ENCODE results near the gene NADSYN1. TPM values are rescaled to one million over a fixed set of nuclear protein-coding genes. Genes with fewer than 3 reads are reported as not detected.

NADSYN1 gene
- total RNA-seq, 8 experiments from 2014 or later: 20.3 to 120 (median 37.1) TPM

DNA sequence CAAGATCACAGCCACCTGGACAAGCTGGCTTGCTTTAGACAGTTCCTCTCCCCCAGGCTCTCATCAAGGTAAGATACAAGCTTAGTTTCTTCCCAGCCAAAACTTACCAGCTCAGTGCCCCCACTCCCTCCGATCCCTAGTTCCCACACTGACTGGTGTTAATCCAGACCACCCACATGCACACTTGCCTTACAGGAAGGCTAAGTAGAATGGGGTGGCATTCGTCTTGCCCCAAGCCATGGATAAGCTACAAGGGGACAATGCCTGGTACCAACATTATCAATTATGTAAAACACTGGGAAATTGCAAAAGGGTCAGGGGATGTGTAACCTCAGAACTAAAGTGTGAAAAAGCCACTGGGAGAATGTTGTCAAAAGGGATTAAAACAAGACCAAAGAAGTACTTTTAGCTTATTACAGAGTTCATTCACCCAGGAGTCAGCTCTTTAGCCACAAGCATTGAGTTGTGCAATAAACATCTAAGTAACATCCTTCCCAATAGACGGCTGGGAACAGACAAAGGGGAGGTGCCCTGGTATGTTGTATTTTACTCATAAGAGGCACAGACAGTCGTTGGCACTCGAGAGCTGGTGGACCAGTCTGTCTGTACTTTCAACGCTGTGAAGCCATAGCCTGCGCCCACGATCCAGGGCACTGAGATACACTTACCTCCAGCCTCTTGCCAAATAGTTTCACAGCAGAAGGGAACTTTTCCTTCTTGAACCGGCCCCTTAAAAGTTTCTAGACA, 5.9 kb upstream of the NADSYN1 start:
- H3K4me1 ChIP-seq (replicated peaks in 1 of 2): peaks cover 12 to 26% of the 10 kb centered on the region in 2 donors
- no peak overlapping the region for H3K27ac ChIP-seq
- H3K4me3 ChIP-seq: peak overlapping the region; percentile 68 to 88 (median 84)
- WGBS, 10 experiments: 0 to 63% (median 27%) methylated on average over 1 to 7 of the region's 9 CpGs
- peak in 3 of 8 experiments; percentile 1 to 14 (median 6) for ATAC-seq (replicated peaks in 6 of 8)
- in situ Hi-C loops (cut with MboI; ENCODE audit: low pct_unique_long_range_greater_than_20kb in 2 of 9, low sequenced_read_pairs in 9 of 9, unreplicated experiment in 9 of 9): loop anchor here in 1 of 9 experiments (25.0 kb wide), 1 partner anchor 985 kb away; no protein-coding TSS in a partner anchor

DNA sequence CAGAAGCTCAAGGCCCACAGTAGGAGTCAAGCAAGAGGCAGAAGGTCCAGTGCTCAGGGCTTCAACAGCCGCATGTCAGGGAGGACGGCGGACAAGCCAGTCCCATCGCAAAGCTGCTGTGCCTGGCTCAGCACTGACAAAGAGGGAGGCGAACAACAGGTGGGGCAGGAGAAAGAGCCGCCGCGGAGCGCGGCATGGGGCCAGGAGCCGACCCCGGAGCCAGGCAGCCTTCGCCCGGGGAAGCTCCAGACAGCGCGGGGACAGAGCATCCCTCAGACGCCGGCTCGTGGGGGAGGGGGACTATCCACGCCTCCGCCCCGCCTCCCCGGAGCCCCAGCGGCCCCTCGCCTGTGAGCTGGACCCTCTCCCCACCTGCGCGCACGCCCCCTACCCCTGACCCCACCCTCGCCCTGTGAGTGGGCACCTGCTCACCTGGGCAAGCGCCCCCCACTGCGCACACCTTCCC, 5.2 kb upstream of the NADSYN1 start:
- WGBS, 10 experiments: 0% methylated on average over 4 of the region's 31 CpGs; no CpG with 5 or more reads in 9 of the 10 experiments
- H3K27ac ChIP-seq: peak overlapping the region; percentile 71 to 72
- peak overlapping the region; percentile 68 to 88 (median 84) for H3K4me3 ChIP-seq
- peaks cover 14 to 26% of the 10 kb centered on the region in 2 donors for H3K4me1 ChIP-seq (replicated peaks in 1 of 2)
- in situ Hi-C loops (cut with MboI; ENCODE audit: low pct_unique_long_range_greater_than_20kb in 2 of 9, low sequenced_read_pairs in 9 of 9, unreplicated experiment in 9 of 9): loop anchor here in 1 of 9 experiments (25.0 kb wide), 1 partner anchor 986 kb away; no protein-coding TSS in a partner anchor
- ATAC-seq (replicated peaks in 6 of 8): peak; percentile 34 to 55 (median 48)

DNA sequence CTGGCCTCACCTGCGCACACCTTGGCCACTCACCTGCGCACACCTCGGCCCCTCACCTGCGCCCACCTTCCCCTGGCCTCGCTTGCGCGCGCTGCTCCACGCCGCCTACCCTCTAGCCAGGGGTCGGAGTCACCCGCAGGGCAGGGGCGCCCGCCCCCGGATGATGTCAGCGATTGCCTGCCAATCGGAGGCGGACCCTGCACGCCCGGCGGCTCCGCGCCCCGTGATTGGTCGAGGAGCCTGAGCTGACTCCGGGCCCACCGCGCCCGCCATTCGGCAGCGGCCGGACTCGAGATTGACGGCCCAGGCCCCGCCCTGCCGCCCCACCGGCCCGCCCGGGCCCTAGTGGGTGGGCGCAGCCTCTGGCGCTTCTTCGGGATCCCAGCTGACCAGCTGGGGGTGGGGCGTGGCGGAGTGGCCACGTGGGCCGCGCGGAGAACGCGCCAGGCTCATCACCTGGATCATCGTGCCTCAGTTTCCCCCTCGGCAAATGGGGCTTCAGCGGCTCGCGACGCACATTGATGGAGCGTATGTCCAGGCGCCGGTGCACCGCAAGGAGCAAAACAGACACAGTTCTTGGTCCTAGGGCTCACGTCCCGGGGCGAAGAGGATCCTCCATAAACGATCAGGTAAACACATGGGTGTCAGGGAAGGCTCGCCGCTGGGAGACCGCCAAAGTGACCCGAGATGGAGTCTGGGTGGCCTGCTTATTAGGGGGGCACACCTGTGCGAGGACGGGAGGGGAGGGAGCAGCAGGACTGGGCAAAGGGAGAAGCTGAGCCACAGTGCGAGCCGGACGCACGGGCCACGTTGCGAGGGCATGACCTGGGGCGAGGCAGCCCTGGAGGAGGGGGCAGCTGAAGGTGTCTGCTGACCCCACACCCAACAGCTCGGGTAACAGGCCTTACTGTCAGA, 4.5 kb upstream of the NADSYN1 start, which contains the start of gene DHCR7:
Gene DHCR7 (minus strand): TSS at position 137 of the 915 bp plus-strand sequence. CDS start 3,441 bp downstream, outside the sequence.
- peak within 1 kb of the TSS; percentile 71 to 74 for H3K27ac ChIP-seq
- ATAC-seq (replicated peaks in 6 of 8): peak; percentile 77 to 87 (median 84)
- H3K4me3 ChIP-seq: peak within 1 kb of the TSS; percentile 68 to 88 (median 84)
- WGBS, 10 experiments: 0 to 7% (median 0%) methylated on average over 3 to 10 of the region's 78 CpGs; no CpG with 5 or more reads in 3 of the 10 experiments
- in situ Hi-C loops (cut with MboI; ENCODE audit: low pct_unique_long_range_greater_than_20kb in 2 of 9, low sequenced_read_pairs in 9 of 9, unreplicated experiment in 9 of 9): loop anchor here in 1 of 9 experiments (25.0 kb wide), 1 partner anchor 986 kb away; no protein-coding TSS in a partner anchor
- peaks cover 14 to 26% of the 10 kb centered on the region in 2 donors for H3K4me1 ChIP-seq (replicated peaks in 1 of 2)

DNA sequence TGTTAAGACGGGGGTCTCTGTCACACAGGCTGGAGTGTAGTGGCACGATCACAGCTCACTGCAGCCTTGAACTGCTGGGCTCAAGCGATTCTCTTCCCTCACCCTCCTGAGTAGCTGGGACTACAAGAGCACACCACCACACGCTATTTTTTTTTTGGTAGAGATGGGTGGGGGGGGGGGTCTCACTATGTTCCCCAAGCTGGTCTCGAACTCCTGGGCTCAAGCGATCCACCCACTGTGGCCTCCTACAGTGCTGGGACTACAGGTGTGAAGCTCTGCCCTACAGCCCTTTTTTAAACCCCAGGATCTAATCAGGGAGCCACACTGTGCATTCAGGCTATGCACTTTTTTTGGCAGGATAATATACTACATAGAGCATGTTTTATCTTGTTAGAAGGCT, 3.4 kb upstream of the NADSYN1 start:
- in situ Hi-C loops (cut with MboI; ENCODE audit: low pct_unique_long_range_greater_than_20kb in 2 of 9, low sequenced_read_pairs in 9 of 9, unreplicated experiment in 9 of 9): loop anchor here in 1 of 9 experiments (25.0 kb wide), 1 partner anchor 987 kb away; no protein-coding TSS in a partner anchor
- Histone ChIP-seq H3K27ac (peak overlapping the region in 1 of 2 donors; percentile 74), H3K4me3 (peak overlapping the region; percentile 68 to 88 (median 84)), H3K4me1 (replicated peaks in 1 of 2) (peaks cover 21 to 30% of the 10 kb centered on the region in 2 donors)
- WGBS, 10 experiments: 0 to 50% (median 35%) methylated on average over 1 to 4 of the region's 6 CpGs; no CpG with 5 or more reads in 6 of the 10 experiments
- no peak for ATAC-seq (replicated peaks in 6 of 8)

DNA sequence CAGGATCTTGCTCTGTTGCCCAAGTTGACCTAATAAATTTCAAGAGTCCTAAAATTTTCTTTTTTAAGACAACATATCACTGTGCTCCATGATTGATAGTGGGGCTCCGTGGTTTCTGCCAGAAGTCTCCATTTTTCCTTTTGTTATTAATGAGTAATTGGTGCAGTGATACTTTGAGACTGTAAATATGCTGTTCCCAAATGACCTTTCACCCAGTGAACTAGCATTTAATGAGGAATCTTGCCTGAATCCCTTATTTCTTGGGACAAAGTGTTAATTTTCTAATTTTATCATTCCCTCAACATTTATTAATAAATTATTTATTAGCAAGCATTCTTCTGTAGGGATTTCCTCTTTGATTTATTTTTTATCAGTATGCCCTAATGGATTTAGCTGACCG, 2.5 kb upstream of the NADSYN1 start:
- Histone ChIP-seq H3K4me3 (no peak overlapping the region), H3K4me1 (replicated peaks in 1 of 2) (peaks cover 21 to 30% of the 10 kb centered on the region in 2 donors), H3K27ac (no peak overlapping the region)
- WGBS, 10 experiments: 0 to 100% (median 54%) methylated on average over 1 to 2 of the region's 2 CpGs
- ATAC-seq (replicated peaks in 6 of 8): no peak
- in situ Hi-C loops (cut with MboI; ENCODE audit: low pct_unique_long_range_greater_than_20kb in 2 of 9, low sequenced_read_pairs in 9 of 9, unreplicated experiment in 9 of 9): no loop called here

DNA sequence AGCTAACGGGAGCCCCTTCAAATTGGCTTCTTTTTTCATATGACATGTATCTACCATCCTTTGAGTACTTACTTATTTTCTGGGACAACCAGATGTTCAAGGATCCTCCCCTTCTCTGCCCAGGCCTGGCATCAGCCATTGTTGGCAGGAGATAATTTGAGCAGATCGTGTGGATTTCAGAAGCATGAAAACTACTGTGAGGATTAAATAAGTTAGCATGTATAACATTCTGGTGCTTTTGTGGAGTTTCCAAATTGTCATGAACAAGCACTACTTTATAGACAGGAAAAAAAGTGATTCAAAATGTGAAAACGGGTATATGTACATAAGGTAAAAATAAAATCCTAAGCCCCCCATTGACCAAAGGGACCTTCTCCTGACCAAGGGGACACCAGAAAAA, 2.1 kb upstream of the NADSYN1 start:
- Histone ChIP-seq H3K27ac (no peak overlapping the region), H3K4me3 (no peak overlapping the region), H3K4me1 (replicated peaks in 1 of 2) (peaks cover 21 to 30% of the 10 kb centered on the region in 2 donors)
- no peak for ATAC-seq (replicated peaks in 6 of 8)
- WGBS, 10 experiments: 67 to 93% (median 80%) methylated on average over 1 to 3 of the region's 3 CpGs; no CpG with 5 or more reads in 1 of the 10 experiments
- in situ Hi-C loops (cut with MboI; ENCODE audit: low pct_unique_long_range_greater_than_20kb in 2 of 9, low sequenced_read_pairs in 9 of 9, unreplicated experiment in 9 of 9): no loop called here

DNA sequence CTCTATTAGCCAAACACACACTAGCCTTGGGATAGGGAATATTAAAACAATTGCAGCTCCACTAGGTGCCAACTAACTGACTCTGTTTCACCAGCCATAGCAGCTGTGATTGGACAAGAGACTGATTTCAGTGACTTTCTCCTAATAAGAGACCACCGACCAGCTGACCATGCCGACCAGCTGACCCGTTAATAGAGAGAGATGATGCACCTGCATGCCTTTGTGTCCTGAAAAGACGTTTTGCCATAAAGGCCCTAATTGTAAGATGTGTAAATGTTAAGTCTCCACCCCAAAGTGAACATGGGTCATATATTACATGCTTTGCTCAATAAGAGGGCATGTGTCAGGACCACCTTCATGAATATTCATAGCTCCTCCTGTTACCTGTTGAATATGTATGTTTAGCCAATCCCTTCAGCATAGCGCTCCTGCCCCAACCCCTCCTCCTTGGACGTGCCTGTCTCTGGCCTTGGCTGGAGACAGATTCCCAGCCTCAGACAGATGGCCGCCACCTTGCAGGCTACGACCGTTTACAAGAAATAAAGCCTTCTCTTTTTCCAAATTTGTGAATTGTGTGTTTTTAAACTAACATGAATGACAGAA, 1.3 kb upstream of the NADSYN1 start:
- H3K27ac ChIP-seq: peak overlapping the region; percentile 19 to 77
- in situ Hi-C loops (cut with MboI; ENCODE audit: low pct_unique_long_range_greater_than_20kb in 2 of 9, low sequenced_read_pairs in 9 of 9, unreplicated experiment in 9 of 9): no loop called here
- peak in 4 of 8 experiments; percentile 3 to 24 (median 15) for ATAC-seq (replicated peaks in 6 of 8)
- 7 to 93% (median 33%) methylated on average over 1 to 8 of the region's 9 CpGs; no CpG with 5 or more reads in 1 of the 10 experiments for WGBS, 10 experiments
- H3K4me1 ChIP-seq (replicated peaks in 1 of 2): peaks cover 21 to 30% of the 10 kb centered on the region in 2 donors
- H3K4me3 ChIP-seq: peak overlapping the region; percentile 66 to 94 (median 74)

DNA sequence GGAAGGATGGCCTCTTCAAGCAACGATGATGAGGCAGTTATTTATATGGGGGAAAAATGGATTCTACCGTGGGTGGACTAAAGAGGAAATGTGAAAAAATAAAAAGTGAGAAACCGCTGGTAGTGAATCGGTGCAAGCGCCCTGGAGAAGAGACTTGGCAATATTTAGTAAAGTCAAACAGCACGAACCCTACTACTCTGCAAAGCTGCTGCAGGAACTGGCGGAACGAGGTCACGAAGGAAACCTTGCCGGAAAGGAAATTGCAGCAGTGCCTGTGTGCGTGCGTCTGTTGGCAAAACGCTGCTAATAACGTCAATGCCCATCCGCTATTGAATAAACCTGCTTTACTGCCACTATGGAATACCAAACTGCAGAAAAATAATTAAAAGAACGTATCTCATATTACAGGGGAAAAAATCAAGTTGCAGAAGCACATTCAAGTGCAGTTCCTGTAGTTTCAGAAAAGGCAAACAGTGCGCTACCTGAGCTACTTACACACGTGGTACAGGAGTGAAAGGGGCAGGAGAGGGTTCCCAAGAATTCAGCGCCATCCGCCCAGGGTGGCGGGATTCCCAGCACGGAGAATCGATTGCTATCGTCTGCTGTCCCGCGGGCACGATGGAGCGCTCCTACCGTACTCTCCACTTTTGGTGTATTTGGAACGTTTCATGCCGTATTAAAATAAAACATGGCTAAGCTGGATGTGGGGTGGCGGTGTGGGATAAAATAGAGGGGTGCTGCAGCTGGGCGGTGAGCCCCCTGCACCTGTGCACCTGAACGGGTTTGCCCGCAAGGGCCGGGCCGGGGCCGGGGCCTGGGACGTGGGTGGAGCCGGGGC, 585 bp upstream of the NADSYN1 start:
- peak in 7 of 8 experiments; percentile 1 to 6 (median 2) for ATAC-seq (replicated peaks in 6 of 8)
- Histone ChIP-seq H3K4me3 (peak overlapping the region; percentile 66 to 94 (median 74)), H3K4me1 (replicated peaks in 1 of 2) (peaks cover 19 to 30% of the 10 kb centered on the region in 2 donors), H3K27ac (peak overlapping the region; percentile 19 to 77)
- 0 to 29% (median 7%) methylated on average over 1 to 29 of the region's 40 CpGs; no CpG with 5 or more reads in 1 of the 10 experiments for WGBS, 10 experiments
- in situ Hi-C loops (cut with MboI; ENCODE audit: low pct_unique_long_range_greater_than_20kb in 2 of 9, low sequenced_read_pairs in 9 of 9, unreplicated experiment in 9 of 9): no loop called here

DNA sequence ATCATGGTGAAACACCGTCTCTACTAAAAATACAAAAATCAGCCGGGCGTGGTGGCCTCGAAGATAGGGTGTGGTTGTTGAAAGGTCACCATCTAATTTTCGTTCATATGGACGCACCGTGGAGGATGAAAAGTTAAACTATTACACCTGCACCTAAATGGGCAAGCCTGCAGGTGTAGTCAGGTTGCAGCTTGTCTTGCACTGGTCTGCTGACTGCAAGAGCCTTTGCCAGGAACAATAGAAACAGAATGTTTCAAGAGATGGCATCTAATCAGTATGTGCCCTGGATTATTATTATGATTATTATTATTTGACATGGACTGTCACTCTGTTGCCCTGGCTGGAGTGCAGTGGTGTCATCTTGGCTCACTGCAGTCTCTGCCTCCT, 908 bp downstream of the NADSYN1 start:
- WGBS, 10 experiments: 20 to 90% (median 64%) methylated on average over 1 to 3 of the region's 7 CpGs; no CpG with 5 or more reads in 6 of the 10 experiments
- in situ Hi-C loops (cut with MboI; ENCODE audit: low pct_unique_long_range_greater_than_20kb in 2 of 9, low sequenced_read_pairs in 9 of 9, unreplicated experiment in 9 of 9): no loop called here

DNA sequence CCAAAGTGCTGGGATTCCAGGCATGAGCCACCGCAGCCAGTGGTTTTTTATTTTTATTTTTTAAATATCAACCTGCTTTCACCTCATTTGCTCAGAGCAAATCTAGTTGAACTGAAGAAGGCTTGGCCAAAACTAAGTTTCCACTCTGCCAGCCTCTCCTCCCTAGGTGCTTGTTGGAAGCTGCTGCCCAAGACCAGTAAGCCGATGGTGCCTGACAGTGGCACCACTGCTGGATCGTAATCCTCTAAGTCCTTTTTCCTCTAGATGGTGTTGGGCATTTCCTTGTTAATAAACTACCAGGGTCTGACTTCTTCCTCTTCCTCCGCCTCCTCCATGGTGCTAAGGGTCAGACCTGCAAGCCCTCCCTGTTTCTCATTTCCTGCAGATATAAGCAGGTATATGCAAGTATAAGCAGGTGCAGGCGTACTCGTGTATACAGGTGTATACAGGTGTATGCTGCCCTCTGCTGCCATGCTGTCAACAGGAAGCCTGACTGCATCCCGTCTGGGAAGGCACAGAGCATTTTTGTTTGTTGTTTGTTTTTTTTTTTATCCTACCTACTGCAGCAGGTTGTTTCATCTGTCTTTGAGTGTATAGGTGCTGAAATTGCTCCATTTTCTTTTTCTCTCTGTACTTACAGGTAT, 1.6 kb downstream of the NADSYN1 start:
- in situ Hi-C loops (cut with MboI; ENCODE audit: low pct_unique_long_range_greater_than_20kb in 2 of 9, low sequenced_read_pairs in 9 of 9, unreplicated experiment in 9 of 9): no loop called here
- WGBS, 10 experiments: 62 to 100% (median 78%) methylated on average over 1 to 7 of the region's 7 CpGs; no CpG with 5 or more reads in 3 of the 10 experiments
- Histone ChIP-seq H3K4me1 (replicated peaks in 1 of 2) (peaks cover 18 to 28% of the 10 kb centered on the region in 2 donors), H3K4me3 (no peak overlapping the region), H3K27ac (no peak overlapping the region)
- ATAC-seq (replicated peaks in 6 of 8): no peak

More for the DNA sequence above, 908 bp downstream of the NADSYN1 start:
- H3K4me1 ChIP-seq (replicated peaks in 1 of 2): peaks cover 18 to 30% of the 10 kb centered on the region in 2 donors
- no peak for ATAC-seq (replicated peaks in 6 of 8)
- no peak overlapping the region for H3K27ac ChIP-seq
- H3K4me3 ChIP-seq: peak overlapping the region; percentile 66 to 94 (median 74)

DNA sequence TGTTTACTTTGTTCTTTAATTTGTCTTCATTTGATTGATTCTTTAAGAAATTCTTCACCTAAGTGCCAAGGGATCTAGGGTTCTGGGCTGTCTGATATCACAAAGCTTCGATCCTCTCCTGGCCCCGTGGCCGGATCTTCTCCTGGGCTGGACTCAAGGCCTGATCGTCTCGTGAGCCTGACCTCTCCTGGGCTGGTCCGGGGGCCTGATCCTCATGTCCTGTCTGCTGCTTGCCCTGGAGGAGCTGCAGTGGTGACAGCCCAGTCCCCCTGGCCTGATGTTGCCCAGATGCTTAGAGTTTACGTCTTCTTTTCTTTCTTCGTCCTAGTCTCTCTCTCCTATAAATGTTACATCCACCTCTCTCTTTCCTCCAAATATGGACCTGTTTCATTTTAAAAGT, 3.3 kb downstream of the NADSYN1 start:
- 80 to 100% (median 92%) methylated on average over 1 to 7 of the region's 8 CpGs; no CpG with 5 or more reads in 2 of the 10 experiments for WGBS, 10 experiments
- in situ Hi-C loops (cut with MboI; ENCODE audit: low pct_unique_long_range_greater_than_20kb in 2 of 9, low sequenced_read_pairs in 9 of 9, unreplicated experiment in 9 of 9): no loop called here
- ATAC-seq (replicated peaks in 6 of 8): no peak

More for the DNA sequence above, 3.3 kb downstream of the NADSYN1 start:
- H3K4me3 ChIP-seq: no peak overlapping the region
- H3K27ac ChIP-seq: no peak overlapping the region
- peaks cover 12 to 17% of the 10 kb centered on the region in 2 donors for H3K4me1 ChIP-seq (replicated peaks in 1 of 2)

Data from motor neuron (in vitro differentiated cells).